Naive thymus-derived CD8-positive, alpha-beta T cell (primary cell): ENCODE measurements around the gene PRDM1. TPM values are rescaled to one million over a fixed set of nuclear protein-coding genes. Genes with fewer than 3 reads are reported as not detected.

Experiments used
- ATAC-seq, 2 donors: fragments of 150-1000 bp; cut with Tn5 transposase in 1 of 2; sonication (Bioruptor Pico), chemical (Tn5 transposase) in 1 of 2; 1 replicate in 1 of 2; 2 replicates in 1 of 2; pipeline ENCODE4 v1.10.0; 2021; ENCODE audit warnings: mild to moderate bottlenecking in 2 of 2, moderate library complexity in 2 of 2
- POLR2A ChIA-PET: fragments of 350-600 bp; sonication (Branson Sonifier 250); formaldehyde crosslinking; loops from one replicate; lab custom pipeline; 2021; ENCODE audit warnings: antibody characterized with exemption; lab: Charles Lee
- DNase-seq, 10 donors: peaks; one replicate each; pipeline versions ENCODE4 v3.0.0 to v3.0.0-alpha.2; 2020 to 2022
- H3K27ac Mint-ChIP-seq, 10 donors: one replicate each; pipeline ENCODE4 v1.8.0; 2020 to 2022; ENCODE audit warnings: mild to moderate bottlenecking in 10 of 10, mixed read lengths in 10 of 10, moderate library complexity in 4 of 10, inconsistent platforms in 1 of 10
- H3K27me3 Mint-ChIP-seq, 5 donors: one replicate each; pipeline ENCODE4 v1.8.0; 2021 to 2022; ENCODE audit warnings: mixed read lengths in 5 of 5
- H3K36me3 Mint-ChIP-seq, 3 donors: one replicate each; pipeline ENCODE4 v1.8.0; 2020 to 2022; ENCODE audit warnings: mixed read lengths in 3 of 3, mild to moderate bottlenecking in 2 of 3, inconsistent platforms in 1 of 3
- H3K4me1 Mint-ChIP-seq, 4 donors: one replicate each; pipeline ENCODE4 v1.8.0; 2021 to 2022; ENCODE audit warnings: mixed read lengths in 4 of 4
- H3K4me3 Mint-ChIP-seq, 10 donors: one replicate each; pipeline ENCODE4 v1.8.0; 2020 to 2022; ENCODE audit warnings: mild to moderate bottlenecking in 10 of 10, mixed read lengths in 10 of 10, moderate library complexity in 6 of 10, inconsistent platforms in 1 of 10
- H3K9me3 Mint-ChIP-seq, 9 donors: one replicate each; pipeline ENCODE4 v1.8.0; 2020 to 2022; ENCODE audit warnings: mixed read lengths in 9 of 9, mild to moderate bottlenecking in 3 of 9, inconsistent platforms in 1 of 9, moderate library complexity in 1 of 9
- polyA plus RNA-seq, 3 donors: library from polyadenylated mRNA; unstranded; fragments of 300-500 nt; fragmentation: Illumina TruSeq; gene quantifications; one replicate each; pipeline ENCODE4 v1.2.3, GENCODE V29; 2021
- total RNA-seq, 8 experiments: library from RNA in 2 of 8; stranded (reverse) in 2 of 8; gene quantifications; one replicate each; pipeline ENCODE4 v1.2.3 and lab custom pipeline; 2021 to 2026

Gene PRDM1
- total and polyA plus RNA-seq, 5 experiments from 2014 or later: 0.35 to 15.6 (median 0.94) TPM

GRCh38 chr6:106134906-106135634, 48.9 kb downstream of the PRDM1 start:
- H3K4me1 Mint-ChIP-seq: peaks cover 0 to 5% (median 3%) of the 10 kb centered on the region in 4 donors
- H3K36me3 Mint-ChIP-seq: no peaks in the 10 kb centered on the region
- no peak overlapping the region for H3K4me3 Mint-ChIP-seq
- H3K9me3 Mint-ChIP-seq: no peaks in the 10 kb centered on the region
- H3K27me3 Mint-ChIP-seq: peaks cover 0 to 16% (median 5%) of the 10 kb centered on the region in 5 donors
- no peak overlapping the region for H3K27ac Mint-ChIP-seq
- DNase-seq: no peak
- POLR2A ChIA-PET: no interaction called here
- ATAC-seq: no peak

- ATAC-seq: no peak
- no peak for DNase-seq
- H3K36me3 Mint-ChIP-seq: no peaks in the 10 kb centered on the region
- H3K27ac Mint-ChIP-seq: no peak overlapping the region
- no peaks in the 10 kb centered on the region for H3K9me3 Mint-ChIP-seq
- no peak overlapping the region for H3K4me3 Mint-ChIP-seq
- peaks cover 1 to 5% (median 3%) of the 10 kb centered on the region in 4 donors for H3K4me1 Mint-ChIP-seq
- H3K27me3 Mint-ChIP-seq: peaks cover 0 to 22% (median 6%) of the 10 kb centered on the region in 5 donors
- POLR2A ChIA-PET: interaction anchor here (0.7 kb wide), 1 partner anchor 151 kb away, joined by 3 read pairs; no protein-coding TSS in a partner anchor
These were observed 49.9 kb downstream of the PRDM1 start for GRCh38 chr6:106135911-106136571.

- Mint-ChIP-seq H3K9me3 (no peaks in the 10 kb centered on the region), H3K36me3 (no peaks in the 10 kb centered on the region), H3K27ac (no peak overlapping the region), H3K4me3 (no peak overlapping the region), H3K4me1 (peaks cover 9 to 11% (median 10%) of the 10 kb centered on the region in 4 donors), H3K27me3 (peaks cover 0 to 22% (median 6%) of the 10 kb centered on the region in 5 donors)
- DNase-seq (no peak), ATAC-seq (no peak)
- POLR2A ChIA-PET: interaction anchor here (0.7 kb wide), 1 partner anchor 121 kb away, joined by 4 read pairs; no protein-coding TSS in a partner anchor
These were observed 50.7 kb downstream of the PRDM1 start for GRCh38 chr6:106136845-106137244.

- Mint-ChIP-seq H3K27me3 (peaks cover 0 to 23% (median 6%) of the 10 kb centered on the region in 5 donors), H3K4me3 (no peak overlapping the region), H3K36me3 (no peaks in the 10 kb centered on the region), H3K9me3 (no peaks in the 10 kb centered on the region), H3K27ac (no peak overlapping the region), H3K4me1 (peaks cover 19 to 24% (median 22%) of the 10 kb centered on the region in 4 donors)
- ATAC-seq: no peak
- POLR2A ChIA-PET: no interaction called here
- DNase-seq: no peak
These were observed 52.0 kb downstream of the PRDM1 start for GRCh38 chr6:106138151-106138550.

- peak overlapping the region; percentile 12 to 80 (median 60) for H3K4me3 Mint-ChIP-seq
- POLR2A ChIA-PET: interaction anchor here (1.0 kb wide), 1 partner anchor 25 kb away, joined by 3 read pairs; no protein-coding TSS in a partner anchor
- peaks cover 27 to 43% (median 35%) of the 10 kb centered on the region in 4 donors for H3K4me1 Mint-ChIP-seq
- ATAC-seq (peak; percentile 74 to 75), DNase-seq (peak in 3 of 10 donors; percentile 41 to 51 (median 44))
- H3K27me3 Mint-ChIP-seq: peaks cover 3 to 33% (median 11%) of the 10 kb centered on the region in 5 donors
- H3K36me3 Mint-ChIP-seq: no peaks in the 10 kb centered on the region
- H3K27ac Mint-ChIP-seq: peak overlapping the region in 8 of 10 donors; percentile 2 to 86 (median 45)
- H3K9me3 Mint-ChIP-seq: no peaks in the 10 kb centered on the region
These were observed 55.5 kb downstream of the PRDM1 start for GRCh38 chr6:106141441-106142237.

- POLR2A ChIA-PET: no interaction called here
- Mint-ChIP-seq H3K4me1 (peaks cover 25 to 45% (median 35%) of the 10 kb centered on the region in 4 donors), H3K27me3 (peaks cover 3 to 36% (median 12%) of the 10 kb centered on the region in 5 donors), H3K4me3 (peak overlapping the region in 5 of 10 donors; percentile 35 to 80 (median 76)), H3K27ac (peak overlapping the region in 4 of 10 donors; percentile 17 to 85 (median 43)), H3K36me3 (no peaks in the 10 kb centered on the region), H3K9me3 (no peaks in the 10 kb centered on the region)
- DNase-seq: no peak
- no peak for ATAC-seq
These were observed 56.8 kb downstream of the PRDM1 start for GRCh38 chr6:106142876-106143431.

- peak in 5 of 10 donors; percentile 18 to 38 (median 37) for DNase-seq
- POLR2A ChIA-PET: no interaction called here
- peaks cover 3 to 36% (median 12%) of the 10 kb centered on the region in 5 donors for H3K27me3 Mint-ChIP-seq
- no peaks in the 10 kb centered on the region for H3K9me3 Mint-ChIP-seq
- ATAC-seq: peak; percentile 65 to 74
- peak overlapping the region in 8 of 10 donors; percentile 4 to 80 (median 38) for H3K4me3 Mint-ChIP-seq
- peaks cover 24 to 48% (median 35%) of the 10 kb centered on the region in 4 donors for H3K4me1 Mint-ChIP-seq
- H3K27ac Mint-ChIP-seq: peak overlapping the region in 4 of 10 donors; percentile 17 to 84 (median 57)
- no peaks in the 10 kb centered on the region for H3K36me3 Mint-ChIP-seq
These were observed 57.5 kb downstream of the PRDM1 start for GRCh38 chr6:106143665-106144064.

- POLR2A ChIA-PET: no interaction called here
- H3K27ac Mint-ChIP-seq: no peak overlapping the region
- H3K9me3 Mint-ChIP-seq: no peaks in the 10 kb centered on the region
- no peaks in the 10 kb centered on the region for H3K36me3 Mint-ChIP-seq
- no peak overlapping the region for H3K4me3 Mint-ChIP-seq
- DNase-seq (no peak), ATAC-seq (no peak)
- peaks cover 3 to 29% (median 12%) of the 10 kb centered on the region in 5 donors for H3K27me3 Mint-ChIP-seq
- peaks cover 30 to 58% (median 45%) of the 10 kb centered on the region in 4 donors for H3K4me1 Mint-ChIP-seq
These were observed 59.0 kb downstream of the PRDM1 start for GRCh38 chr6:106145144-106145543.

- POLR2A ChIA-PET: no interaction called here
- no peak for DNase-seq
- H3K9me3 Mint-ChIP-seq: no peaks in the 10 kb centered on the region
- no peak for ATAC-seq
- H3K27ac Mint-ChIP-seq: peak overlapping the region in 2 of 10 donors; percentile 29 to 47
- no peaks in the 10 kb centered on the region for H3K36me3 Mint-ChIP-seq
- peaks cover 3 to 23% (median 9%) of the 10 kb centered on the region in 5 donors for H3K27me3 Mint-ChIP-seq
- H3K4me3 Mint-ChIP-seq: no peak overlapping the region
- peaks cover 30 to 55% (median 44%) of the 10 kb centered on the region in 4 donors for H3K4me1 Mint-ChIP-seq
These were observed 59.6 kb downstream of the PRDM1 start for GRCh38 chr6:106145741-106146227.

GRCh38 chr6:106146852-106147351, 60.8 kb downstream of the PRDM1 start:
- H3K27me3 Mint-ChIP-seq: peaks cover 3 to 23% (median 9%) of the 10 kb centered on the region in 5 donors
- ATAC-seq (no peak), DNase-seq (no peak)
- H3K27ac Mint-ChIP-seq: peak overlapping the region in 1 of 10 donors; percentile 47
- H3K9me3 Mint-ChIP-seq: no peaks in the 10 kb centered on the region
- POLR2A ChIA-PET: no interaction called here
- H3K4me3 Mint-ChIP-seq: no peak overlapping the region
- no peaks in the 10 kb centered on the region for H3K36me3 Mint-ChIP-seq
- peaks cover 25 to 47% (median 35%) of the 10 kb centered on the region in 4 donors for H3K4me1 Mint-ChIP-seq

GRCh38 chr6:106147476-106147875, 61.3 kb downstream of the PRDM1 start:
- POLR2A ChIA-PET: no interaction called here
- ATAC-seq (no peak), DNase-seq (no peak)
- peaks cover 3 to 23% (median 9%) of the 10 kb centered on the region in 5 donors for H3K27me3 Mint-ChIP-seq
- peaks cover 0 to 2% (median 0%) of the 10 kb centered on the region in 3 donors for H3K36me3 Mint-ChIP-seq
- peaks cover 19 to 41% (median 29%) of the 10 kb centered on the region in 4 donors for H3K4me1 Mint-ChIP-seq
- no peak overlapping the region for H3K4me3 Mint-ChIP-seq
- H3K9me3 Mint-ChIP-seq: peaks cover 0 to 4% (median 0%) of the 10 kb centered on the region in 9 donors
- no peak overlapping the region for H3K27ac Mint-ChIP-seq
